Measurements from ENCODE around the gene RPA1.

GRCh38 chr17:1875597-1875996, 45.8 kb downstream of the RPA1 start:
- TF ChIP-seq, protein P1, sequence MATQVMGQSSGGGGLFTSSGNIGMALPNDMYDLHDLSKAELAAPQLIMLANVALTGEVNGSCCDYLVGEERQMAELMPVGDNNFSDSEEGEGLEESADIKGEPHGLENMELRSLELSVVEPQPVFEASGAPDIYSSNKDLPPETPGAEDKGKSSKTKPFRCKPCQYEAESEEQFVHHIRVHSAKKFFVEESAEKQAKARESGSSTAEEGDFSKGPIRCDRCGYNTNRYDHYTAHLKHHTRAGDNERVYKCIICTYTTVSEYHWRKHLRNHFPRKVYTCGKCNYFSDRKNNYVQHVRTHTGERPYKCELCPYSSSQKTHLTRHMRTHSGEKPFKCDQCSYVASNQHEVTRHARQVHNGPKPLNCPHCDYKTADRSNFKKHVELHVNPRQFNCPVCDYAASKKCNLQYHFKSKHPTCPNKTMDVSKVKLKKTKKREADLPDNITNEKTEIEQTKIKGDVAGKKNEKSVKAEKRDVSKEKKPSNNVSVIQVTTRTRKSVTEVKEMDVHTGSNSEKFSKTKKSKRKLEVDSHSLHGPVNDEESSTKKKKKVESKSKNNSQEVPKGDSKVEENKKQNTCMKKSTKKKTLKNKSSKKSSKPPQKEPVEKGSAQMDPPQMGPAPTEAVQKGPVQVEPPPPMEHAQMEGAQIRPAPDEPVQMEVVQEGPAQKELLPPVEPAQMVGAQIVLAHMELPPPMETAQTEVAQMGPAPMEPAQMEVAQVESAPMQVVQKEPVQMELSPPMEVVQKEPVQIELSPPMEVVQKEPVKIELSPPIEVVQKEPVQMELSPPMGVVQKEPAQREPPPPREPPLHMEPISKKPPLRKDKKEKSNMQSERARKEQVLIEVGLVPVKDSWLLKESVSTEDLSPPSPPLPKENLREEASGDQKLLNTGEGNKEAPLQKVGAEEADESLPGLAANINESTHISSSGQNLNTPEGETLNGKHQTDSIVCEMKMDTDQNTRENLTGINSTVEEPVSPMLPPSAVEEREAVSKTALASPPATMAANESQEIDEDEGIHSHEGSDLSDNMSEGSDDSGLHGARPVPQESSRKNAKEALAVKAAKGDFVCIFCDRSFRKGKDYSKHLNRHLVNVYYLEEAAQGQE (IDR thresholded peaks at IDR 0.05; ENCODE audit: insufficient read depth in 1 of 2, low read depth in 2 of 2, low read length in 1 of 2), result no peak
- TF ChIP-seq POLR2AphosphoS5 (IDR thresholded peaks at IDR 0.05; ENCODE audit: low read depth, low read length) (no peak), TCF7L2 (IDR thresholded peaks at IDR 0.05; ENCODE audit: low read depth, low read length) (no peak), CTCF (IDR thresholded peaks at IDR 0.05) (no peak)
